CD4-positive, alpha-beta T cell treated with Interferon alpha-2 for 1 hour (primary cell): ENCODE data around the gene PKN3.

ENCODE experiments used
- DNase-seq, 2 donors: peaks; one replicate each; pipeline ENCODE4 v3.0.0-alpha.2; 2020 to 2022

Gene PKN3

DNA sequence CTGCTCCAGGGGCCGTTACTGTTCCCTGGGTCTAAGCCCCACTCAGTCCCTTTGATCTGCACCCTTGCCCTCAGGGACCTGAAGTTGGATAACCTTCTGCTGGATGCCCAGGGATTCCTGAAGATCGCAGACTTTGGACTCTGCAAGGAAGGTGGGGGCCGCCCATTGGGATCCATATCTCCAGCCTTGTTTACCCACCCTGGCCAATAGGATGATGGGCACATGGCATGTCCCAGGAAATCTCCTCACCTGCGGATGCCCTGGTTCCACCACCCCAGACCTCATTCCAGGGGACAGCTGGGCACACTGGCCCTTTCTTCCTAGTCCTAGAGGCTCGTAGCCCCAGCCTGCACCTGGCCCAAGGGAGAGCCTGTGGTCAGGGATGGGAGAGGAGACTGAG lies 16.2 kb downstream of the PKN3 start:
- no peak for DNase-seq

DNA sequence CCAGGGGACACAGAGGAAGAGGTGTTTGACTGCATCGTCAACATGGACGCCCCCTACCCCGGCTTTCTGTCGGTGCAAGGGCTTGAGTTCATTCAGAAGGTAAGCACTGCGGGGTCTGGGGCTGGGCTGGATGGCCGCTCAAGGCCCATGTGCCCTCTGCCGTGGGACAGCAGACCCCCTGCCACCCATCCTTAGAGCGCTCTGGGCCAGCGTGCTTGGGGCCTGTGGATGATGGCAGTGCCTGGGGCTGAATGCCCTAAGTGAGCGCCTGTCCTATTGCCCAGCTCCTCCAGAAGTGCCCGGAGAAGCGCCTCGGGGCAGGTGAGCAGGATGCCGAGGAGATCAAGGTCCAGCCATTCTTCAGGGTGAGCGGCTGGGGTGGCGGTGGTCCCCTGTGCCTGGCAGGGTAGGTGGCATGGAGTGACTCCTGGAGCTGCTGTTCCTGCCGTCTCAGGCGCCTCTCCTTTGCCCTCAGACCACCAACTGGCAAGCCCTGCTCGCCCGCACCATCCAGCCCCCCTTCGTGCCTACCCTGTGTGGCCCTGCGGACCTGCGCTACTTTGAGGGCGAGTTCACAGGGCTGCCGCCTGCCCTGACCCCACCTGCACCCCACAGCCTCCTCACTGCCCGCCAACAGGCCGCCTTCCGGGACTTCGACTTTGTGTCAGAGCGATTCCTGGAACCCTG lies 17.8 kb downstream of the PKN3 start:
- no peak for DNase-seq

DNA sequence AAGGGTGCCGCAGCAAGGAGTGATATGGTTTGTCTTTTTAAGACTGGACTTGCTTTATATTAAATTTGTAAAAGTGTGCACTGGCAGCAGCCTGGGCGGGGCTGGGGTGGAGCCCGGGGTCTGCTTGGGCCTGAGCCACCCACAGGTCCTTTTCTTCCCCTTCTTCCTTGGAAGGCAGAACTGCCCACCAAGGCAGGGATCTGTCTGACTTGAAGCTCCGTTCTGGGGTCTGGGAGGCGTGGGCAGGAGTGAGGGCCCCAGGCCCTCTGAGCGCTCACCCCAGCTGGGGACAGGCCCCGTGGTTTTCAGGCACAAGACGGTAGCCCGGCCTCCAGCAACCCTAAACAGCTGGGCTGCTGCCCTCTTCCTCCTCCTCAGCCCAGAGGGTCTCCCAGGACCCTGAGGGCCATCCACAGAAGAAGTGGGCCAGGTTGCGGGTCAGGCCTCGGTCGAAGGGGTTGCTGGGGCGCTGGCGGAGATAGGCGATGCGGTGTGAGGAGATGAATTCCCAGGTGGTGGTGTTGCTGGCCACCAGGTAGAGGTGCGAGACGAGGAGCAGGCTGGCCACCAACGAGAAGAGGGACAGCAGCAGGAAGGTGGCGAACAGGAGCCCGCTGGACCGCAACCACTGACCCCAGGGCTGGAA lies 18.7 kb downstream of the PKN3 start:
- DNase-seq, result no peak

DNA sequence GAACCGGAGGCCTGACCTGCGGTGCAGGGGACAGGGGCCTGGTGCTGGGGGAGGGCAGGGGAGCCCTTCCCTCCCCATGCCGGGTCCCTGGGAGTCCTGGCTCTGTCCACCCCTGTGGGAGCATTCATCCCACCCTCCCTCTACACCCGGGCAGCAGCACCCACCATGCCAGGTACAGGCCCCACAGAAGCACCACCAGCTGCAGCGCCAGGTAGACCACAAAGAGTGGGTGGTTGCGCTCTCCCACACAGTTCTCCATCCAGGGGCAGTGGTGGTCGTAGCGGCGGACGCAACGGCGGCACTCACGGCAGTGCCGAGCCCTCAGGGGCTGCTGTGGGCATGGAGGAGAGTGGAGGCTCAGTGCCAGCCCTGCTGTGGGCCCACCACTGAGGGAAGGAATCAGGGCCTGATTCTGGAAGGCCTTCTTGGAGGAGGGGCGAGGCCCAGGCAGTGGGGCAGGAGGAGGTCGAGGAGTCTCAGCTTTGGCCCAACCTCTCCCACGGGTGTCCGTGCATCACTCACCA lies 19.2 kb downstream of the PKN3 start:
- DNase-seq, result no peak

DNA sequence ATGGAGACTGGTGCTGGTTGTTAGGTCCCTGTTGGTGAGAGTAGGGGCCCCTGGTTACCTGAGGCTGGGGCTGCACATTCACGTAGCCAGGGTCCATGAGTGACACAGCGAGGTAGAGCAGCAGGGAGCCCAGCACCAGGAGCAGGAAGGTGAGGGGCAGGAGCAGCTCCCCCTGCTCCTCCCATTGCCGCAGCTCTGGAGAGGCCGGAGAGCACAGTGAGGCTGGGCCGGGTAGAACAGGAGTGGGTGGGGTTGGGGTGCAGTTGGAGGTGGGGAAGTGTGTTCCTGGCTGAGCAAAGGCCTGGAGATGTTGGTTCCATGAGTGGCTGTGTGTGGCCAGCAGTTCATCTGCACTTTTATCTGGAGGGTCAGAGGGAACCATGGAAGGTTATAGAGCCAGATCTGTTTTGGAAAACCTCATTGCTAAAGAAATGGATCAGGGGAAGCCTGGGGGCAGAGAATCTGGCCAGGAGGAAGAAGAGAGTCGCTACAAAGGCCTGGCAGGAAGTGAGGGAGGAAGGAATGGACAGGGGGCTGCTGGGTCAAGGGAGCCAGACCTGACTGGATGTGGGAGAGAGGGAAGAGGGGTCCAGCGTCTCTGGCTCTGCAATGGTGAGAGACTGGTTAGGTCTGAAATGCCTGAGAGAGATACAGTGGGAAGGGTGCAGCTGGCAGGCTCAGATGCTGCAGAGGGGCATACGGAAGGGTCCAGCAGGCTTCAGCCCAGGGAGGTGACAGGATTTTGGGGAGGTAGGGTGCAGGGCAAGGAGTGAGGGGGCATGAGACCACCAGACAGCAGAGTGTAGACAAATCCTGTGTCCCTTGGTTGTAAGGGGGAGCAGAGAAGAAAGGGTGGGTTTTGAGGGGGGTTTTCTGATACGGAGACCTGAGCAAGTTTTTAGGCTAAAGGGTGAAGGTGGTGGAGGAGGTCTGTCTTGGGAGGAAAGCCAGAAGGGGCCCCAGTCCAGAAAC lies 20.4 kb downstream of the PKN3 start:
- no peak for DNase-seq

DNA sequence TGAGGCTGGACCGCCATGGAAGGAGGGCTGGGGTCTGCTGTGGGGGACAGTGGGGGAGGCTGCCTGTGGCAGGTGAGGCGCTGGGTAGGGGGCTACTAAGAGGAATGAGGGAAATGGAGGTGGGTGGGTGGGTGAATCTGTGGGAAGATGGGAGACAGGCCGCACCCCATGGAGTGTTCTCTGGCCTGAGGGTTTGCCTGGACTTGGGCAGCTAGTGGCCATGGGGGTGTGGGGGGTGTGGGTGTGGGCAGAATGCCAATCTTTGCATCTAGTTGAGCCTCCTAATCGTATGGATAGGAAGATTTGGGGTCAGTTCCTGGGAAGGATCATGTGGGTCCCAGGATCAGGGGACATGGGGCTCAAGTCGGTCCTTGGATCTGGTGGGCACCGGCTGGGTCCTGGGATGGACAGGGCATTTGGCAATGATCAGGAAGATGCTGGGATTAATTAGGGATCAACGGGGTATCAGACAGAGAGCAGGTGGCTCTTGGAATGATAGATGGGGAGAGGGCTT lies 21.1 kb downstream of the PKN3 start:
- DNase-seq, result no peak

DNA sequence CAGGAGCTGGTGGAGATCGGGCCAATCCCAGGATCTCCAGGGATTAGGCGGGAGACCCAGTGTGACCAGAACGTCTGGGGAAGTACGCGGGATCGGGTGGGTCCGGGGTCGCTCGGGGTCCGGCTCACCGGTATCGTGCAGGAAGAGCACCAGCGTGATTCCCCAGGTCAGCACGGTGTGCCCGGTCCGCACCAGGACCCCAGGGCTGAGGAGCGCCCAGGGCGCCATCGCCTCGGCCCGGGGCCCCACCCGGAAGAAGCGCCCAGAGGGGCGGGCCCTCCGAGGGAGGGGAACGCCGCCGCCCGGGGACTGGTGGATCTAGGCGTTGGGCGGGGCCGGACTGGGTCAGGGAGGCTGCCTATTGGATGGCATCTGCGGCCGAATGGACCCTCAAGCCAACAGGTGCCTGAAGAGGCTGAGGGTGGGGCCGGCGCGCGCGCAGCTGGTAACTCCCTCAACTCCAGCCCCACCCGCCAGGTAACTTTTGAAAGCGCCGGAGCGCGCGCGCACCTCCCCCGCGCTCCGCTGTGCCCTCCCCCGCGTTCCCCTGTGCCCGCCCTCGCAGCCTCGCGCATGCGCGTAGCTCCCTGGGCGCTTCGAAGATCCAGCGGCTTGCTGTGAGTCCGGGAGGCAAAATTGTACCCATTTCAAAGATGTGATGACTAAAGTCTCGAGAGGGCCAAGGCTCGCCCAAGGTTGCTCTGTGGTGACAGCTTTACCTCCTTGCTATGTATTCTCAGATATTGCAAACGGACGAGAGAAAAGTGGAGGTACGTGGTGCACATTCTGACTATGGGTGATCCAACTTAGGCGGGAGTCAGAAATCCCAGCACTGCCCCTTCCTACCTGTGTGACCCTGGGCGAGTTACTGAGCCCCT lies 21.8 kb downstream of the PKN3 start, which contains the start of gene ZDHHC12:
ZDHHC12 (minus strand) TSS at position 262 of the 878 bp plus-strand sequence; CDS start at position 228, 34 bp downstream.
- DNase-seq, result peak; percentile 99 to 100

DNA sequence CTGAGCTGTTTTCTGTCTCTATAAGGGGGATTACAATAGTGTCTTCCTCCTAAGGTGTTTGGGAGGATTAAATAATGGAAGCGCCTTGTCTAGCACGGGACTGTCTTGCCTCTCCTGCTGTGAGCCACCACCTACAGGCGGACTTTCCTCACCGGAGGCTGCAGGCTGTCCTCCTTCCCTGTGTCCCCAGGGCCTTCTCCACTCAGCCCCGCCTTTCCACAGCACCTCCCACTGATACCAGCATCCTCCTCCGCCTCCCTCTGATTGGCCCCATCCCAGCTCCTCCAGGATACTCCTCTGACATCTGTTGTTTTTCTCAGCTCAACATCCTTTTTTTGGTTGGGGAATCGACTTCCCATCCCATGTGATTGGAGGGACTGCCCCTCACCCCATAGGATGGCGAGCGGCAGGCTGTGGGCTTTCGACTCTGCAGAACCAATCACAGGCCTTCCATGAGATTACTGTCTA lies 22.5 kb downstream of the PKN3 start:
- peak; percentile 23 to 61 for DNase-seq

DNA sequence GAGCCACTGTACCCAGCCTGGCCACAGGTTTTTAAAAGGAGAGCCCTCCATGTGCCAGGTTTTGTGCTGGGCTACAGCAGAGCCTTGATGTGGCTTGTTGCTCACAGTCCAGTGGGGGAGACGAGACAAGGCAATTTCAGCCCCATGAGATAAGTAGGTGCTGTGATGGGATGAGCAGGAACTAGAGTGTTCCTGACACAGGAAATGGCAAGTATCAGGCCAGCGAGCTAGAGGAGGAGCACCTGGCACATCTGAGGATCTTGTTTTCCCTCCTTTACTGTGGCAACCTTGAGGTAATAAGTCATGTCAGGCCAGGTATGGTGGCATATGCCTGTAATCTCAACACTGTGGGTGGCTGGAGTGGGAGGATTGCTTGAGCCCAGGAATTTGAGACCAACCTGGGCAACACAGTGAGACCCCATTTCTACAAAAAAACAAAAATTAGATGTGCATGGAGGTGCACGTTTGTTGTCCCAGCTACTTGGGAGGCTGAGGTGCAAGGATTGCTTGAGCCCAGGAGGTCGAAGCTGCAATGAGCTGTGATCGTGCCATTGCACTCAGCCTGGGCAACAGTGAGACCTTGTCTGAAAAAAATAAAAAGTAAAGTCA lies 25.4 kb downstream of the PKN3 start:
- no peak for DNase-seq

DNA sequence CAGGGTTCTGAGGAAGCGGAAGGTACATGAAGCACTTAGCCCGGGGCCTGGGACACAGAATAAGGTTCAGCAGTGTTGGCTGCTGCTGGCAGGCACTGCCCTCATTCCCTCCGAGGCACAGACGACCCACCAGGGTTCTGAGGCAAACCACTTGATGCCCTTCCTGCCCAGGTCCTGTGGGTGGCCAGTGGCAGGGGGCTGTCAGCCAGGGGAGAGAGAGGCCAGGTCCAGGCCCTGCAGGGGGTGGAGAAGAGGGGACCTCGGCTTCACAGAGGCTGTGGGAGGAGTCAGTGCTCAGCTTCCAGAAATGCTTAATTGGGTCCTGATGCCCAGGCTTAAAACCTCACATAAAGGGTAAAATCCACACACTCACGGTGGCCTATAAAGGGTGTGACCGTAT lies 26.0 kb downstream of the PKN3 start:
- DNase-seq, result no peak

DNA sequence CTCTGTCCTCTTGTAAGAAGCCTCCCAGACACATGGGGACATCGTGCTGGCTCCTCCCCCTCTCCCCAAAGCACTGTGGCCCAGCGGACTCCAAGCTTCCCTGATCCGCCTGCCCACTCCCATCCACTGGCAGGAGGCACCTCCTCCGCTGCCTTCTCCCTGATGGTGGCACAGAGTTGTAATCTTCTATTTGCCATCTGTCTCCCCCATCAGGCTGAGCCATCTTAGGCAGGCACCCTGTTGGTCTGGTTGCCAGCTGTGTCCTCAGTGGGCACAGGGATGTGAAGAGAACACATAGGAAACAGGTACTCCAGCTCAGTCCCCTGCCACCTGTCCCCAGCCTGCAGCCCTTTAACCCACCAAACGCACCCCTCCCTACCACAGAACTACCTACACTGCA lies 27.0 kb downstream of the PKN3 start:
- no peak for DNase-seq

DNA sequence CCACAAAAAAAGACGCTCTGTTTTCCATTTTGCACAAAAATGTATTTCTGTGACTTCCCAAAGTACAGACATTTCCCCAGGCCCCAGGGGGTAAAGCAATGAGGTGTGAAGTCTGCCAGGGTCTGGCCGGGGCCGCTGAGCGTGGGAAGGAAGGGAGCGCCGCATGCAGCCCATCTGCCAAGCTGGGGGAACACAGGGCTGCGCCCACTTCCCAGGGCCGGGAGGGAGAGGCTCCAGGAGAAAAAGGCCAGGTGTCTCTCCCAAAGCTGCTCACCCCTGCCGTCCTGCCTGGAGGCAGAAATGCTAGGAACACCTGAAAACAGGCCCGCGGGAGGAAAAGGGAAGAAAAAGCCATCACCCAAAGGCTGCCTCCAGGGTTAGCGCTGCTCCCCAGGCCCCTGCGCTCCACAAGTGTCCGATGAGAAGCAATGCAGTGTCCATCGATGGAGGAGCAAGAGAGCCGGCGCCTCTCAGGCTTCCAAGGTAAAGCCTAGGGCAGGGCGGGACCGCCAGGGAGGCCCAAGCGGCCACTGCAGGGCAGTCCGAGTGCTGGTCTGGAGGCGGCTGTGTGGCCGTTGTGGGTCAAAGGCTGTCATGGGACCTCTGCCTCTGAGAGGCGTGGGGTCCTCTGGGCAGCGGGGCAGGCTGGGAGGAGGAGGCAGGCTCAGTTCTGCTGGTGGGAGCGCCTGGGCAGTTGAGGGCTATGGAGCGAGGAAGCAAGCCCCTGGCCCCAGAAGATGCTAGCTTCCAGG lies 27.6 kb downstream of the PKN3 start:
- no peak for DNase-seq

DNA sequence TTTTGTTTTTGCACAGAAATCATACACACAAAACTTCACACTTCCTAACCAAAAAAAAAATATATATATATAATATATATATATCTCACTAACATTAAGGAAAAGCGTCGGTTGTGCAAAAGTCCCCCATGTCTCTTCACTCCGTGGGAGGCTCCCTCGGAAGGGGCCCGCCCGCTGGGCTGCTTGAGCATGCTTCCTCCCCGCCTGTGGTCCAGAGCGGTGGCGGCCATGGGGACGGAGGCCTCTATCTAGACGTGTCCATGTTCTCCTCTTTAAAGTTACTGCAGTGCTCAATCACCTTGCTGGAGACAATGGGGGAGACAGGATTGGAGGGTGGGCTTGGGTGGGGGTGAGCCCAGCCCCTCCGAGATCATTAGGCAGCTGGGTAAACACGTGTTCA lies 28.8 kb downstream of the PKN3 start:
- no peak for DNase-seq

DNA sequence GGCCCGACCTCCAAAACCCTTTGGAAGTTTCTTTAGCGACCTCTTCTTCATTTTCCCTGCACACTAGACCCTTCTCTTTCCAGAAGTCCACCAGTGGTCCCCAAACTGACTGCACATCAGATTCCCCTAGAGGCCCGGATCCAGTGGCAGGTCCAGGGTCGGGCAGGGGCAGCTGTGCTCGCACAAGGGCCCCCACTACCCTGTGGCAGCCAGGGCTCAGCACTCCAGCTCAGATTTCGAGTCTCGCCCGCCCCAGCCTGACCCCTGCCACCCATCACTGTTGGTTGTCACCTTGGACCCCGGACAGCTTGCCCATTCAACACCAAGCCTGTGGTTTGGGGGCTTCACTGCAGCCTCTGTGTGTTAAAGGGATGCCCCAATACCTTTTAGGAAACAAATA lies 29.4 kb downstream of the PKN3 start:
- no peak for DNase-seq

DNA sequence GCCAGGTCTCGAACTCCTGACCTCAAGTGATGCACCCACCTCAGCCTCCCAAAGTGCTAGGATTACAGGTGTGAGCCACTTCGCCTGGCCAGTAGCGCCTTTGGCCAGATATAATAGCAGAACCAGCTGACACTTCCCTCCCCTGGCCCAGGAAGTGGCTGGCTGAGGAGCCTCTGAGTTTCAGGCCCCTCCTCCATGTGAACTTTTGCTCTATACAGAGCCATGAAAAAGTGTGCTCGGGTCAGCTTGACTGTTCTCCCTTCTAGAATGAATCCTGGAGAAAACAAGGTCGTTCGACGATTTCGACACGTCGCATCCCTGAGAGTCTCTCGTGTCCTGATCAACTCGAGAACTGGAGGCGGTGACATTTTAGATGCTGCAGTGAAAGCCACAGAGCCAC lies 30.3 kb downstream of the PKN3 start:
- no peak for DNase-seq

DNA sequence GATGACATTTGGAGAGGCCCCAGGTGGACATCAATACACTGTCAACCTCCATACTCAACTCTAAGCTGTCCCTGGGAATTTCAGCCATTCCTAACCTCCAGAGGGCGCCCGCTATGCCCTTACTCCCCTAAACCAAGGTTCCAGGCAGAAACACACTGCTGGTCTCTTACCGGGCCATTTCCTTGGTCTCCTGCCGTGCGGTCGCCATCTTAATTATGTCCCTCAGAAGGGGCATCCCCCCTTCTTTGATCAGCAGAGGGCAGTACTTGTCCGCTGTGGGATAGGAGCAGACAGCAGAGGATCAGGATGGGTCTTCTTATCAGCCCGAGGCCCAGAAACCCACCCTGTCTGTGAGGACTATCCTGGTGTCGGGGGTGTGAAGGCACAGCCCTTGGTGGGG lies 31.0 kb downstream of the PKN3 start:
- peak; percentile 21 to 33 for DNase-seq

DNA sequence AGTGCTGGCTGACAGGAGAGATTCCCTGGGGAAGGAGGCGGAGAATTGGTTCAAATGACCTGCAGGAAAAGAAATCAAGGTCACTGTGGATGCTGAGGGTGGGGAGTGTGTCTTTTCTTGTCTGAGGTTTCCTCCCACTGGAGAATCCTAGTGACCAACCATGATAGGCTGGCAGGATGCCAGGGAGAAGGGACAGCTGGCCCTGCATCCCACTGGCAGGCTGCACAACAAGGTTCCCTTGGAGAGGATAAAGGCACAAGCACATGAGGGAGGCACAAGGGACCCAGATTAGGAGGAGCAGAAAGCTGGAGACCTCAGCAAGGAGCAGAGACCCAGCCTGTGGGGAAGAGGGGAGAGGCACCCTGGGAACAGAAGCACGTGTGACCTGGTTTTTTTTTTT lies 33.1 kb downstream of the PKN3 start:
- no peak for DNase-seq

DNA sequence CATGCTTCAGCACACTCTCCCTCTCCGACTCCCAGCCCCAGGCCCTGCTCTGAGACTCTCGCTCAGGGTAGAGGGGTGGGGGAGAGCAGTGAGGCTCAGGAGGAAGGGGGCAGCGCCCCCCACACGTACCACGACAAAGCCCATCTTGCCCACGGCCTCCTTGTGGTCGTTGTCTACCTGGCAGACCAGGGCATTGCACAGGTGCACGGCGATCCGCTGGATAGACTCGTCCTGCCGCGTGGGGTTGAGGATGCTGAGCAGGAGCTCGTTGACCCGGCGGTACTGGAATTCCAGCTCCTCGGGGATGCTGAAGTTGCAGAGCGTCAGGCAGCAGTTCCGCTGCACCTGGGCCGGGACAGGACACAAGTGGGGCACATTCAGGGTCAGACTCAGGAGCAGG lies 40.1 kb downstream of the PKN3 start:
- no peak for DNase-seq

DNA sequence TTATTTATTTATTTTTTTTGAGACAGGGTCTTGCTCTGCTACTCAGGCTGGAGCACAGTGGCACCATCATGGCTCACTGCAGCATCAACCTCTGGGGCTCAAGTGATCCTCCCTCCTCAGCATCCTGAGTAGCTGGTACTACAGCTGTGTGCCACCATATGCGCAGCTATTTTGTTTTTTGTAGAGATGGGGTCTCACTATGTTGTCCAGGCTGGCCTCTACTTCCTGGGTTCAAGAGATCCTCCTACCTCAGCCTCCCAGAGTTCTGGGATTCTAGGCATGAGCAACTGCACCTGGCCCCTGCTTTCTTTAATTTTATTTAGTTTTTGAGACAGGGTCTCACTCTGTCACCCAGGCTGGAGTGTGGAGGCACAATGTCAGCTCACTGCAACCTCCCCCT lies 41.1 kb downstream of the PKN3 start:
- DNase-seq, result no peak

DNA sequence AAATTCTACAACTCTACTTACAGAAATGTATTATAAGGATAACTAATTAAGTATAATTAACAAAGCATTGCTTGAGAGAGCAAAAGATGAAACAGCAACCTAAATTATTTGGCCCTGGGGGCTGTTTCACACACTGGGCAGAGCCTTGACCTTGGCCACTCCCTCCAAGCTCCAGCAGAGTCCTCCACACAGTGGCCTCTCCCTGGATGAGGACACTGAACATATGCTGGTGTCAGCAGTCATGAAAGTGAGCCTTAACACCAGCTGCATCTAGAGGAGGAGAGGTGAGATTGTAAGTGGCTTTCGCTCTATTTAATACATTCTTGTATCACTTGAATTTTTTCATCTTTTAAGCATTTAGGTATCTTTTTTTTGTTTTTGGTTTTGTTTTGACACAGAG lies 44.9 kb downstream of the PKN3 start:
- DNase-seq, result no peak
